ENCODE data around the gene IL1RAPL1. TPM values are rescaled to one million over a fixed set of nuclear protein-coding genes. Genes with fewer than 3 reads are reported as not detected.

Gene IL1RAPL1
- total RNA-seq, 1 donor from 2014 or later = 0.16 TPM

GRCh38 chrX:28582511-28582910 lies 4.7 kb upstream of the IL1RAPL1 start:
- H3K4me1 ChIP-seq (ENCODE audit: insufficient read depth, low read length) = no peaks in the 10 kb centered on the region
- H3K27me3 Mint-ChIP-seq (ENCODE audit: low read depth, unreplicated experiment) = peaks cover 3% of the 10 kb centered on the region
- H3K27ac ChIP-seq (ENCODE audit: low read depth, low read length) = no peak overlapping the region
- no peaks in the 10 kb centered on the region for H3K36me3 ChIP-seq (ENCODE audit: insufficient read depth, low read length)
- H3K9ac ChIP-seq (ENCODE audit: low read length) = no peak overlapping the region
- no peaks in the 10 kb centered on the region for H3K9me3 Mint-ChIP-seq (ENCODE audit: unreplicated experiment)
- no peak overlapping the region for H3K4me3 Mint-ChIP-seq (ENCODE audit: unreplicated experiment)
- no peak overlapping the region for H3K4me2 ChIP-seq (ENCODE audit: low read length)
- no peak for TF ChIP-seq CTCF (IDR thresholded peaks at IDR 0.05; ENCODE audit: insufficient read depth, low read depth, low read length)
- no peak for TF ChIP-seq EZH2 (IDR thresholded peaks at IDR 0.05; ENCODE audit: insufficient read depth, low read length)
- no peaks in the 10 kb centered on the region for H4K20me1 ChIP-seq (ENCODE audit: insufficient read depth, low read length)
- no peaks in the 10 kb centered on the region for H3K9me3 ChIP-seq (ENCODE audit: insufficient read depth, low read depth, low read length)
- no peaks in the 10 kb centered on the region for H3K27me3 ChIP-seq (ENCODE audit: insufficient read depth, low read length)
- no peak for DNase-seq (ENCODE audit: low read depth)
- no peak overlapping the region for H3K4me3 ChIP-seq (ENCODE audit: insufficient read depth, low read depth, low read length)
- no peaks in the 10 kb centered on the region for H3K36me3 Mint-ChIP-seq (ENCODE audit: low read depth, unreplicated experiment)
- FAIRE-seq = no peak
- H3K79me2 ChIP-seq (ENCODE audit: insufficient read depth, low read length) = no peaks in the 10 kb centered on the region
- no peaks in the 10 kb centered on the region for H3K4me1 Mint-ChIP-seq (ENCODE audit: low read depth, unreplicated experiment)
- no peak overlapping the region for H3K27ac Mint-ChIP-seq (ENCODE audit: unreplicated experiment)
- H2AFZ ChIP-seq (ENCODE audit: low read depth, low read length) = no peak overlapping the region

GRCh38 chrX:28584025-28584424 lies 3.2 kb upstream of the IL1RAPL1 start:
- H3K27ac ChIP-seq (ENCODE audit: low read depth, low read length) = no peak overlapping the region
- H3K9ac ChIP-seq (ENCODE audit: low read length) = no peak overlapping the region
- peaks cover 4% of the 10 kb centered on the region for H3K4me1 ChIP-seq (ENCODE audit: insufficient read depth, low read length)
- H3K9me3 Mint-ChIP-seq (ENCODE audit: unreplicated experiment) = no peaks in the 10 kb centered on the region
- H3K27me3 Mint-ChIP-seq (ENCODE audit: low read depth, unreplicated experiment) = peaks cover 3% of the 10 kb centered on the region
- no peaks in the 10 kb centered on the region for H3K36me3 Mint-ChIP-seq (ENCODE audit: low read depth, unreplicated experiment)
- FAIRE-seq (no peak), DNase-seq (ENCODE audit: low read depth) (no peak)
- H3K4me2 ChIP-seq (ENCODE audit: low read length) = no peak overlapping the region
- no peaks in the 10 kb centered on the region for H3K9me3 ChIP-seq (ENCODE audit: insufficient read depth, low read depth, low read length)
- no peaks in the 10 kb centered on the region for H3K27me3 ChIP-seq (ENCODE audit: insufficient read depth, low read length)
- H3K36me3 ChIP-seq (ENCODE audit: insufficient read depth, low read length) = no peaks in the 10 kb centered on the region
- no peak overlapping the region for H3K4me3 Mint-ChIP-seq (ENCODE audit: unreplicated experiment)
- H4K20me1 ChIP-seq (ENCODE audit: insufficient read depth, low read length) = no peaks in the 10 kb centered on the region
- H3K4me1 Mint-ChIP-seq (ENCODE audit: low read depth, unreplicated experiment) = no peaks in the 10 kb centered on the region
- H2AFZ ChIP-seq (ENCODE audit: low read depth, low read length) = no peak overlapping the region
- no peak overlapping the region for H3K27ac Mint-ChIP-seq (ENCODE audit: unreplicated experiment)
- no peak overlapping the region for H3K4me3 ChIP-seq (ENCODE audit: insufficient read depth, low read depth, low read length)
- TF ChIP-seq CTCF (IDR thresholded peaks at IDR 0.05; ENCODE audit: insufficient read depth, low read depth, low read length) = no peak
- no peak for TF ChIP-seq EZH2 (IDR thresholded peaks at IDR 0.05; ENCODE audit: insufficient read depth, low read length)
- no peaks in the 10 kb centered on the region for H3K79me2 ChIP-seq (ENCODE audit: insufficient read depth, low read length)

- FAIRE-seq (peak; percentile 83), DNase-seq (ENCODE audit: low read depth) (no peak)
- Histone ChIP-seq H3K4me3 (ENCODE audit: insufficient read depth, low read depth, low read length) (peak overlapping the region; percentile 70), H3K4me1 (ENCODE audit: insufficient read depth, low read length) (peaks cover 4% of the 10 kb centered on the region), H2AFZ (ENCODE audit: low read depth, low read length) (peak overlapping the region; percentile 73), H4K20me1 (ENCODE audit: insufficient read depth, low read length) (no peaks in the 10 kb centered on the region), H3K27me3 (ENCODE audit: insufficient read depth, low read length) (no peaks in the 10 kb centered on the region), H3K27ac (ENCODE audit: low read depth, low read length) (no peak overlapping the region), H3K9me3 (ENCODE audit: insufficient read depth, low read depth, low read length) (no peaks in the 10 kb centered on the region), H3K4me2 (ENCODE audit: low read length) (peak overlapping the region; percentile 90), H3K79me2 (ENCODE audit: insufficient read depth, low read length) (no peaks in the 10 kb centered on the region), H3K9ac (ENCODE audit: low read length) (peak overlapping the region; percentile 70), H3K36me3 (ENCODE audit: insufficient read depth, low read length) (no peaks in the 10 kb centered on the region)
- TF ChIP-seq CTCF (IDR thresholded peaks at IDR 0.05; ENCODE audit: insufficient read depth, low read depth, low read length) (no peak), EZH2 (IDR thresholded peaks at IDR 0.05; ENCODE audit: insufficient read depth, low read length) (no peak)
- H3K36me3 Mint-ChIP-seq (ENCODE audit: low read depth, unreplicated experiment) = no peaks in the 10 kb centered on the region
- H3K27ac Mint-ChIP-seq (ENCODE audit: unreplicated experiment) = no peak overlapping the region
- H3K9me3 Mint-ChIP-seq (ENCODE audit: unreplicated experiment) = no peaks in the 10 kb centered on the region
- H3K27me3 Mint-ChIP-seq (ENCODE audit: low read depth, unreplicated experiment) = peaks cover 3% of the 10 kb centered on the region
- H3K4me3 Mint-ChIP-seq (ENCODE audit: unreplicated experiment) = peak overlapping the region; percentile 20
- H3K4me1 Mint-ChIP-seq (ENCODE audit: low read depth, unreplicated experiment) = no peaks in the 10 kb centered on the region
Measured at GRCh38 chrX:28585767-28586166, 1.5 kb upstream of the IL1RAPL1 start.
